Caco-2 (cell line): ENCODE measurements around the gene ZNF787. TPM values are rescaled to one million over a fixed set of nuclear protein-coding genes. Genes with fewer than 3 reads are reported as not detected.

Source experiments
- BruUV-seq: library from RNA; stranded (reverse); fragments of 400-500 nt; replicated peaks from 2 replicates; lab custom pipeline; 2021; lab: Mats Ljungman, UMichigan
- CTCF ChIA-PET: fragments of 300-600 bp; sonication (Branson Sonifier 250); formaldehyde crosslinking; loops from one replicate; lab custom pipeline; 2022; ENCODE audit warnings: antibody characterized with exemption; lab: Charles Lee
- POLR2A ChIA-PET: fragments of 300-600 bp; sonication (Branson Sonifier 250); formaldehyde crosslinking; loops from one replicate; lab custom pipeline; 2022; ENCODE audit warnings: antibody characterized with exemption; lab: Charles Lee
- DNase-seq, 2 experiments: peaks; one replicate each; pipeline versions ENCODE4 v3.0.0 to v3.0.0-alpha.2; 2020 to 2022
- H3K27me3 ChIP-seq: replicated peaks from 2 replicates; pipeline ENCODE4 v1.6.0; 2011; ENCODE audit warnings: low read length; ENCODE audit not compliant: control insufficient read depth, insufficient read depth
- H3K36me3 ChIP-seq: 2 replicates; pipeline ENCODE4 v1.5.1; 2011; ENCODE audit warnings: low read length; ENCODE audit not compliant: control insufficient read depth, insufficient read depth
- H3K4me1 ChIP-seq: fragments of 250-450 bp; sonication (Bioruptor Pico); 2 replicates; pipeline ENCODE4 v1.5.1; 2020; ENCODE audit warnings: mild to moderate bottlenecking
- H3K4me3 ChIP-seq: 2 replicates; pipeline ENCODE4 v1.5.1; 2011; ENCODE audit warnings: low read depth, mild to moderate bottlenecking, control low read depth, low read length
- H3K9me3 ChIP-seq: fragments of 250-450 bp; sonication (Bioruptor Pico); 2 replicates; pipeline ENCODE4 v1.5.1; 2020; ENCODE audit warnings: mild to moderate bottlenecking, moderate library complexity
- H3K27ac Mint-ChIP-seq: one replicate; pipeline ENCODE4 v1.8.0; 2022; ENCODE audit warnings: mixed read lengths; ENCODE audit not compliant: unreplicated experiment
- H3K27me3 Mint-ChIP-seq: one replicate; pipeline ENCODE4 v1.8.0; 2022; ENCODE audit warnings: mixed read lengths; ENCODE audit not compliant: insufficient read depth, unreplicated experiment
- H3K36me3 Mint-ChIP-seq: one replicate; pipeline ENCODE4 v1.8.0; 2022; ENCODE audit warnings: mild to moderate bottlenecking, mixed read lengths; ENCODE audit not compliant: insufficient read depth, unreplicated experiment
- H3K4me1 Mint-ChIP-seq: one replicate; pipeline ENCODE4 v1.8.0; 2022; ENCODE audit warnings: low read depth, mixed read lengths; ENCODE audit not compliant: unreplicated experiment
- H3K4me3 Mint-ChIP-seq: one replicate; pipeline ENCODE4 v1.8.0; 2022; ENCODE audit warnings: mild to moderate bottlenecking, moderate library complexity, mixed read lengths; ENCODE audit not compliant: unreplicated experiment
- H3K9me3 Mint-ChIP-seq: one replicate; pipeline ENCODE4 v1.8.0; 2022; ENCODE audit warnings: mixed read lengths; ENCODE audit not compliant: unreplicated experiment
- CTCF ChIP-seq, 2 experiments: fragments of 200-600 bp in 1 of 2; IDR thresholded peaks; 1 replicate in 1 of 2; 2 replicates in 1 of 2; pipeline versions ENCODE4 v1.5.1 to v1.8.0; 2011 to 2022; ENCODE audit warnings: antibody characterized with exemption in 1 of 2, control low read depth in 1 of 2, inconsistent platforms in 1 of 2, low read depth in 1 of 2, low read length in 1 of 2, mild to moderate bottlenecking in 1 of 2, moderate library complexity in 1 of 2; ENCODE audit not compliant: insufficient read depth in 1 of 2, severe bottlenecking in 1 of 2, unreplicated experiment in 1 of 2
- intact Hi-C: fragments of 100-400 bp; cut with micrococcal nuclease; formaldehyde crosslinking; loops from one replicate; pipeline ENCODE4 v1.10.0; 2022; ENCODE audit not compliant: unreplicated experiment
- total RNA-seq: library from RNA; stranded (reverse); gene quantifications from 2 replicates; pipeline ENCODE4 v1.2.3, GENCODE V29; 2022

The ZNF787 gene
- total RNA-seq, 1 experiment from 2014 or later = 60.0 TPM

GRCh38 chr19:56153507-56153906, 32.4 kb upstream of the ZNF787 start:
- POLR2A ChIA-PET = no interaction called here
- H3K4me3 ChIP-seq = no peak overlapping the region

GRCh38 chr19:56152644-56153043, 31.5 kb upstream of the ZNF787 start:
- Mint-ChIP-seq H3K27ac (no peak overlapping the region), H3K36me3 (peaks cover 57% of the 10 kb centered on the region), H3K9me3 (no peaks in the 10 kb centered on the region), H3K27me3 (no peaks in the 10 kb centered on the region), H3K4me1 (no peaks in the 10 kb centered on the region), H3K4me3 (no peak overlapping the region)
- intact Hi-C loops = no loop called here
- H3K4me3 ChIP-seq = no peak overlapping the region
- H3K9me3 ChIP-seq = no peaks in the 10 kb centered on the region
- BruUV-seq = no TSS peak
- H3K4me1 ChIP-seq = no peaks in the 10 kb centered on the region
- no peaks in the 10 kb centered on the region for H3K27me3 ChIP-seq
- H3K36me3 ChIP-seq = peaks cover 6% of the 10 kb centered on the region
- CTCF ChIA-PET = no interaction called here
- DNase-seq = no peak
- POLR2A ChIA-PET = no interaction called here
- no peak for TF ChIP-seq CTCF (IDR thresholded peaks at IDR 0.05; ENCODE audit: insufficient read depth in 1 of 2, low read depth in 1 of 2, low read length in 1 of 2, severe bottlenecking in 1 of 2, unreplicated experiment in 1 of 2)

More at GRCh38 chr19:56153507-56153906, 32.4 kb upstream of the ZNF787 start:
- intact Hi-C loops = no loop called here
- H3K36me3 Mint-ChIP-seq = peaks cover 51% of the 10 kb centered on the region
- no peaks in the 10 kb centered on the region for H3K9me3 Mint-ChIP-seq
- TF ChIP-seq CTCF (IDR thresholded peaks at IDR 0.05; ENCODE audit: insufficient read depth in 1 of 2, low read depth in 1 of 2, low read length in 1 of 2, severe bottlenecking in 1 of 2, unreplicated experiment in 1 of 2) = no peak
- H3K4me3 Mint-ChIP-seq = no peak overlapping the region
- Histone ChIP-seq H3K36me3 (peaks cover 3% of the 10 kb centered on the region), H3K27me3 (no peaks in the 10 kb centered on the region), H3K9me3 (no peaks in the 10 kb centered on the region), H3K4me1 (no peaks in the 10 kb centered on the region)
- H3K27ac Mint-ChIP-seq = peak overlapping the region; percentile 23
- no peaks in the 10 kb centered on the region for H3K4me1 Mint-ChIP-seq
- no peak for DNase-seq
- no peaks in the 10 kb centered on the region for H3K27me3 Mint-ChIP-seq
- no TSS peak for BruUV-seq
- CTCF ChIA-PET = no interaction called here

GRCh38 chr19:56150358-56150757, 29.3 kb upstream of the ZNF787 start:
- TF ChIP-seq CTCF (IDR thresholded peaks at IDR 0.05; ENCODE audit: insufficient read depth in 1 of 2, low read depth in 1 of 2, low read length in 1 of 2, severe bottlenecking in 1 of 2, unreplicated experiment in 1 of 2) = no peak
- DNase-seq = no peak
- no peak overlapping the region for H3K4me3 Mint-ChIP-seq
- Histone ChIP-seq H3K4me3 (no peak overlapping the region), H3K4me1 (no peaks in the 10 kb centered on the region), H3K9me3 (no peaks in the 10 kb centered on the region), H3K36me3 (peaks cover 8% of the 10 kb centered on the region), H3K27me3 (no peaks in the 10 kb centered on the region)
- ChIA-PET CTCF (no interaction called here), POLR2A (no interaction called here)
- H3K27ac Mint-ChIP-seq = no peak overlapping the region
- intact Hi-C loops = no loop called here
- no TSS peak for BruUV-seq
- H3K27me3 Mint-ChIP-seq = no peaks in the 10 kb centered on the region
- H3K36me3 Mint-ChIP-seq = peaks cover 62% of the 10 kb centered on the region
- no peaks in the 10 kb centered on the region for H3K4me1 Mint-ChIP-seq
- no peaks in the 10 kb centered on the region for H3K9me3 Mint-ChIP-seq
